NCI-H345 treated with DMSO at 0.1 percent for 48 hours (cell line): ENCODE data around the gene FASTKD2.

Experiments
- DNase-seq: peaks from one replicate; lab custom pipeline; 2025; ENCODE audit not compliant: unreplicated experiment; lab: John Stamatoyannopoulos, UW

Gene FASTKD2

GRCh38 chr2:206836722-206837121 lies 71.3 kb downstream of the FASTKD2 start:
- DNase-seq: no peak

DNA sequence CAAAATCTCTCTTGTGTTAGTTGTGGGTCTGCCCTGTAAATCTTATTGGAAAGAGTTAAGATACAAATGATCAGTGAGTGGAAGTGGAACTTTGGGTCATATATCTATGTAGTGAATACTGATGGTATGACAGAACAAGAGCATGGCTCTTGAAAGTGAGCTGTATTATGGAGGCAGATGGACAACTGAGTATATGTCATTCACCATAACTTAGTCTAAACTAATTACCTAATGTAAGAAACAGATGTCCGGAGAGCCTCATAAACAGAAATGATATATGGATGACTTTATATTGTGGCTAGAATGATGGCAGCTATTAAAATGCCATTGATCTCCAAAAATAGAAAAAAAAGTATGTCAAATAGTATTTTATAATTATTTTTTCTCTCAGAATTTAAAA lies 72.4 kb downstream of the FASTKD2 start:
- DNase-seq: no peak

DNA sequence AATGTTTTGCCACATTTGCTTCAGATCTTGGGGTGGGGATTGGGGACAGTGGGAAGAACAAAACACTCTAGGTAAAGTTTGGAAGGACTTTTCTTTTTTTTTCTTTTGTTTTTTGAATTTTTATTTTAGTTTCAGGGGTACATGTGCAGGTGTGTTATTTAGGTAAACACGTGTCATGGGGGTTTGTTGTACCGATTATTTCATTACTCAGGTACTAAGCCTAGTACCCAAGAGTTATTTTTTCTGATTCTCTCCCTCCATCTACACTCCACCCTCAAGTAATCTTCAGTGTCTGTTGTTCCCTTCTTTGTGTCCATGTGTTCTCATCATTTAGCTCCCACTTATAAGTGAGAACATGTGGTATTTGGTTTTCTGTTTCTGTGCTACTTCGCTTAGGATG lies 73.3 kb downstream of the FASTKD2 start:
- DNase-seq: no peak

DNA sequence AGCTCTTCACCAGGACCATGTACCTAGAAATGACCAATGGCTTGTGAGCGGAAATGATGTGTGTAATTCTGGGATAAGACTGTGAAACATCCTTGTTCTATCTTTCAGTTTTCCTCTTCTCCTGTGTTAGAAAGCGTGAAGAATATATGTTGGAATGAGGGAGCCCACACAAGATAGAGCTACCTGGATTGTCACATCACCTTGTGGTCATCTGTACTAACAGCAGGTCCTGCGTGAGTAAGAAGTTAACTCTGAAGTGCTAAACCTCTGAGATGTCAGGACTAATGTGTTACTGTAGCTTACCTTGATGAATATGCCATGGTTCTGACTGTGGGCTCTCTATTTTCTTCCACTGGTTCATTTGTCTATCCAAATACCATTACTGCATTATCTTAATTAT lies 75.6 kb downstream of the FASTKD2 start:
- DNase-seq: no peak
